ENCODE measurements around the gene MAN1A1. TPM values are rescaled to one million over a fixed set of nuclear protein-coding genes. Genes with fewer than 3 reads are reported as not detected.

Gene MAN1A1
- total RNA-seq, 1 experiment from 2014 or later: 6.8 TPM

DNA sequence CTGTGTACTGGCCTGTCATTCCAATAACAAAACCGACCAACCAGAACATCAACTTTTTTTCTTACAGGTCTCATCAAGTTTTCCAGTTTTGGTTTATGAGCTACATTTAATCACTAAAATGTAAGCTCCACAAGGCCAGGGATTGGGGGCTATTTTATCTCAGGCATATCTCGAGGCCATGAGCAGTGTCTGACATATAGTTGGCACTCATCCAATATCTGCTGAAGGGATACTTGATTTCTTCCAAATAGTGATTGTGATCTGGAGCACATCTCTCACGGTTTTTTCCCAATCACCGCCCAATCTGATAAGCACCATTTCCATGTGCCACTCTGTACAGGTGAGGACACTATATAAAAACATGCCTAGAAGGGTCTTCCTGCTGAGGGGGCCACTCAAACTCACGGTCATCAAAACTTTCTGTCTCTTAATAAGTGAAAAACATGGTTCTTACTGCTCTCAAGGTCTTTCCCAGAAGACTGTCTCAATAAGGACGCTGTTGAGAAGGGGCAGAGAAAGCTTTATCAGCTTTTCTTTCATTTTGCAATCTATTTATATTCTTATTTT is 65.5 kb downstream of the MAN1A1 start (continued):
- TF ChIP-seq, protein P1, sequence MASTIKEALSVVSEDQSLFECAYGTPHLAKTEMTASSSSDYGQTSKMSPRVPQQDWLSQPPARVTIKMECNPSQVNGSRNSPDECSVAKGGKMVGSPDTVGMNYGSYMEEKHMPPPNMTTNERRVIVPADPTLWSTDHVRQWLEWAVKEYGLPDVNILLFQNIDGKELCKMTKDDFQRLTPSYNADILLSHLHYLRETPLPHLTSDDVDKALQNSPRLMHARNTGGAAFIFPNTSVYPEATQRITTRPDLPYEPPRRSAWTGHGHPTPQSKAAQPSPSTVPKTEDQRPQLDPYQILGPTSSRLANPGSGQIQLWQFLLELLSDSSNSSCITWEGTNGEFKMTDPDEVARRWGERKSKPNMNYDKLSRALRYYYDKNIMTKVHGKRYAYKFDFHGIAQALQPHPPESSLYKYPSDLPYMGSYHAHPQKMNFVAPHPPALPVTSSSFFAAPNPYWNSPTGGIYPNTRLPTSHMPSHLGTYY (CRISPR knock-in tag; IDR thresholded peaks at IDR 0.05): no peak
- TF ChIP-seq SP1 (CRISPR knock-in tag; conservative IDR thresholded peaks at IDR 0.05) (no peak), ELF4 (CRISPR knock-in tag; IDR thresholded peaks at IDR 0.05; ENCODE audit: low read depth) (no peak), FOXJ3 (CRISPR knock-in tag; IDR thresholded peaks at IDR 0.05; ENCODE audit: borderline replicate concordance) (no peak), ETV6 (CRISPR knock-in tag; IDR thresholded peaks at IDR 0.05) (no peak)
- TF ChIP-seq, protein P2, sequence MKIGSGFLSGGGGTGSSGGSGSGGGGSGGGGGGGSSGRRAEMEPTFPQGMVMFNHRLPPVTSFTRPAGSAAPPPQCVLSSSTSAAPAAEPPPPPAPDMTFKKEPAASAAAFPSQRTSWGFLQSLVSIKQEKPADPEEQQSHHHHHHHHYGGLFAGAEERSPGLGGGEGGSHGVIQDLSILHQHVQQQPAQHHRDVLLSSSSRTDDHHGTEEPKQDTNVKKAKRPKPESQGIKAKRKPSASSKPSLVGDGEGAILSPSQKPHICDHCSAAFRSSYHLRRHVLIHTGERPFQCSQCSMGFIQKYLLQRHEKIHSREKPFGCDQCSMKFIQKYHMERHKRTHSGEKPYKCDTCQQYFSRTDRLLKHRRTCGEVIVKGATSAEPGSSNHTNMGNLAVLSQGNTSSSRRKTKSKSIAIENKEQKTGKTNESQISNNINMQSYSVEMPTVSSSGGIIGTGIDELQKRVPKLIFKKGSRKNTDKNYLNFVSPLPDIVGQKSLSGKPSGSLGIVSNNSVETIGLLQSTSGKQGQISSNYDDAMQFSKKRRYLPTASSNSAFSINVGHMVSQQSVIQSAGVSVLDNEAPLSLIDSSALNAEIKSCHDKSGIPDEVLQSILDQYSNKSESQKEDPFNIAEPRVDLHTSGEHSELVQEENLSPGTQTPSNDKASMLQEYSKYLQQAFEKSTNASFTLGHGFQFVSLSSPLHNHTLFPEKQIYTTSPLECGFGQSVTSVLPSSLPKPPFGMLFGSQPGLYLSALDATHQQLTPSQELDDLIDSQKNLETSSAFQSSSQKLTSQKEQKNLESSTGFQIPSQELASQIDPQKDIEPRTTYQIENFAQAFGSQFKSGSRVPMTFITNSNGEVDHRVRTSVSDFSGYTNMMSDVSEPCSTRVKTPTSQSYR (CRISPR knock-in tag; IDR thresholded peaks at IDR 0.05): no peak
- TF ChIP-seq, protein P3, sequence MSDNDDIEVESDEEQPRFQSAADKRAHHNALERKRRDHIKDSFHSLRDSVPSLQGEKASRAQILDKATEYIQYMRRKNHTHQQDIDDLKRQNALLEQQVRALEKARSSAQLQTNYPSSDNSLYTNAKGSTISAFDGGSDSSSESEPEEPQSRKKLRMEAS (CRISPR knock-in tag; IDR thresholded peaks at IDR 0.05): no peak
- TF ChIP-seq, protein P4, sequence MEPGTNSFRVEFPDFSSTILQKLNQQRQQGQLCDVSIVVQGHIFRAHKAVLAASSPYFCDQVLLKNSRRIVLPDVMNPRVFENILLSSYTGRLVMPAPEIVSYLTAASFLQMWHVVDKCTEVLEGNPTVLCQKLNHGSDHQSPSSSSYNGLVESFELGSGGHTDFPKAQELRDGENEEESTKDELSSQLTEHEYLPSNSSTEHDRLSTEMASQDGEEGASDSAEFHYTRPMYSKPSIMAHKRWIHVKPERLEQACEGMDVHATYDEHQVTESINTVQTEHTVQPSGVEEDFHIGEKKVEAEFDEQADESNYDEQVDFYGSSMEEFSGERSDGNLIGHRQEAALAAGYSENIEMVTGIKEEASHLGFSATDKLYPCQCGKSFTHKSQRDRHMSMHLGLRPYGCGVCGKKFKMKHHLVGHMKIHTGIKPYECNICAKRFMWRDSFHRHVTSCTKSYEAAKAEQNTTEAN (CRISPR knock-in tag; IDR thresholded peaks at IDR 0.05): no peak
- TF ChIP-seq, protein P5, sequence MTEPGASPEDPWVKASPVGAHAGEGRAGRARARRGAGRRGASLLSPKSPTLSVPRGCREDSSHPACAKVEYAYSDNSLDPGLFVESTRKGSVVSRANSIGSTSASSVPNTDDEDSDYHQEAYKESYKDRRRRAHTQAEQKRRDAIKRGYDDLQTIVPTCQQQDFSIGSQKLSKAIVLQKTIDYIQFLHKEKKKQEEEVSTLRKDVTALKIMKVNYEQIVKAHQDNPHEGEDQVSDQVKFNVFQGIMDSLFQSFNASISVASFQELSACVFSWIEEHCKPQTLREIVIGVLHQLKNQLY (CRISPR knock-in tag; IDR thresholded peaks at IDR 0.05): no peak

DNA sequence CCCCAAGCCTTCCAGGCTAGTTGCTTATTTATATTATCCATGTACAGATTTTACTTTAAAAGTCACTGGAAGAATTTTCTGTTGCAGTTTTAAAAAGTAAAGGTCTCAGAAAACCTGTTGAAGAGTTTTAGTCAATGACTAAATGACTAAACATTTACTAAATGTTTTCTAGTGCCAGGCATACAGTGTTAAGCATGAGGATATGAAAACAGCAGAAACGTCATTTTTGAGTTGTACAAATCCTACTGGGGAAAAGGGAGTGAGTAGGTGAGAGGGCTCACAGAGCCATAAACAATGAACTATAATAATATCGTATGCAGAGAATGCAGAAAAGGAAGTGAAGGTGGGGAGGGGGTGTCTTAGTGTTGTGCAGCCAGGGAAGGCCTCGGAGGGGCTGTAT is 66.3 kb downstream of the MAN1A1 start:
- H3K9me3 Mint-ChIP-seq: 0 out of 2 replicates have a peak, but pooled peaks cover 9% of the 10 kb centered on the region
- H3K27me3 Mint-ChIP-seq (ENCODE audit: low read depth): no peaks in the 10 kb centered on the region
- no peaks in the 10 kb centered on the region for H3K36me3 Mint-ChIP-seq
- POLR2A ChIA-PET: no interaction called here
- CTCF ChIA-PET: no interaction called here
- TF ChIP-seq ZNF317 (CRISPR knock-in tag; IDR thresholded peaks at IDR 0.05; ENCODE audit: borderline replicate concordance, low read depth) (no peak), CREM (CRISPR knock-in tag; IDR thresholded peaks at IDR 0.05) (no peak), NR2C2 (CRISPR knock-in tag; IDR thresholded peaks at IDR 0.05) (no peak), KAT7 (CRISPR knock-in tag; IDR thresholded peaks at IDR 0.05; ENCODE audit: borderline replicate concordance) (no peak), RELA (CRISPR knock-in tag; IDR thresholded peaks at IDR 0.05; ENCODE audit: borderline replicate concordance) (no peak), NR1H2 (CRISPR knock-in tag; IDR thresholded peaks at IDR 0.05) (no peak), NFYB (CRISPR knock-in tag; conservative IDR thresholded peaks at IDR 0.05; ENCODE audit: low read depth) (no peak), NR3C1 (CRISPR knock-in tag; conservative IDR thresholded peaks at IDR 0.05; ENCODE audit: low read depth) (no peak), ZNF416 (CRISPR knock-in tag; IDR thresholded peaks at IDR 0.05) (no peak), TP53 (CRISPR knock-in tag; IDR thresholded peaks at IDR 0.05) (no peak), FOXK1 (CRISPR knock-in tag; IDR thresholded peaks at IDR 0.05) (no peak), MYBL2 (CRISPR knock-in tag; IDR thresholded peaks at IDR 0.05) (no peak), ZNF263 (CRISPR knock-in tag; IDR thresholded peaks at IDR 0.05; ENCODE audit: low read depth) (no peak)
- TF ChIP-seq, protein P6, sequence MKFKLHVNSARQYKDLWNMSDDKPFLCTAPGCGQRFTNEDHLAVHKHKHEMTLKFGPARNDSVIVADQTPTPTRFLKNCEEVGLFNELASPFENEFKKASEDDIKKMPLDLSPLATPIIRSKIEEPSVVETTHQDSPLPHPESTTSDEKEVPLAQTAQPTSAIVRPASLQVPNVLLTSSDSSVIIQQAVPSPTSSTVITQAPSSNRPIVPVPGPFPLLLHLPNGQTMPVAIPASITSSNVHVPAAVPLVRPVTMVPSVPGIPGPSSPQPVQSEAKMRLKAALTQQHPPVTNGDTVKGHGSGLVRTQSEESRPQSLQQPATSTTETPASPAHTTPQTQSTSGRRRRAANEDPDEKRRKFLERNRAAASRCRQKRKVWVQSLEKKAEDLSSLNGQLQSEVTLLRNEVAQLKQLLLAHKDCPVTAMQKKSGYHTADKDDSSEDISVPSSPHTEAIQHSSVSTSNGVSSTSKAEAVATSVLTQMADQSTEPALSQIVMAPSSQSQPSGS (CRISPR knock-in tag; IDR thresholded peaks at IDR 0.05; ENCODE audit: borderline replicate concordance, low read depth): no peak
- TF ChIP-seq, protein P7, sequence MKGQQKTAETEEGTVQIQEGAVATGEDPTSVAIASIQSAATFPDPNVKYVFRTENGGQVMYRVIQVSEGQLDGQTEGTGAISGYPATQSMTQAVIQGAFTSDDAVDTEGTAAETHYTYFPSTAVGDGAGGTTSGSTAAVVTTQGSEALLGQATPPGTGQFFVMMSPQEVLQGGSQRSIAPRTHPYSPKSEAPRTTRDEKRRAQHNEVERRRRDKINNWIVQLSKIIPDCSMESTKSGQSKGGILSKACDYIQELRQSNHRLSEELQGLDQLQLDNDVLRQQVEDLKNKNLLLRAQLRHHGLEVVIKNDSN (CRISPR knock-in tag; IDR thresholded peaks at IDR 0.05): no peak
- TF ChIP-seq, protein P8, sequence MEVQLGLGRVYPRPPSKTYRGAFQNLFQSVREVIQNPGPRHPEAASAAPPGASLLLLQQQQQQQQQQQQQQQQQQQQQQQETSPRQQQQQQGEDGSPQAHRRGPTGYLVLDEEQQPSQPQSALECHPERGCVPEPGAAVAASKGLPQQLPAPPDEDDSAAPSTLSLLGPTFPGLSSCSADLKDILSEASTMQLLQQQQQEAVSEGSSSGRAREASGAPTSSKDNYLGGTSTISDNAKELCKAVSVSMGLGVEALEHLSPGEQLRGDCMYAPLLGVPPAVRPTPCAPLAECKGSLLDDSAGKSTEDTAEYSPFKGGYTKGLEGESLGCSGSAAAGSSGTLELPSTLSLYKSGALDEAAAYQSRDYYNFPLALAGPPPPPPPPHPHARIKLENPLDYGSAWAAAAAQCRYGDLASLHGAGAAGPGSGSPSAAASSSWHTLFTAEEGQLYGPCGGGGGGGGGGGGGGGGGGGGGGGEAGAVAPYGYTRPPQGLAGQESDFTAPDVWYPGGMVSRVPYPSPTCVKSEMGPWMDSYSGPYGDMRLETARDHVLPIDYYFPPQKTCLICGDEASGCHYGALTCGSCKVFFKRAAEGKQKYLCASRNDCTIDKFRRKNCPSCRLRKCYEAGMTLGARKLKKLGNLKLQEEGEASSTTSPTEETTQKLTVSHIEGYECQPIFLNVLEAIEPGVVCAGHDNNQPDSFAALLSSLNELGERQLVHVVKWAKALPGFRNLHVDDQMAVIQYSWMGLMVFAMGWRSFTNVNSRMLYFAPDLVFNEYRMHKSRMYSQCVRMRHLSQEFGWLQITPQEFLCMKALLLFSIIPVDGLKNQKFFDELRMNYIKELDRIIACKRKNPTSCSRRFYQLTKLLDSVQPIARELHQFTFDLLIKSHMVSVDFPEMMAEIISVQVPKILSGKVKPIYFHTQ (CRISPR knock-in tag; IDR thresholded peaks at IDR 0.05): no peak
- ATAC-seq: no peak
- no peak overlapping the region for H3K27ac Mint-ChIP-seq
- DNase-seq (ENCODE audit: low spot score): no peak
- H3K4me3 Mint-ChIP-seq: no peak overlapping the region
- H3K4me1 Mint-ChIP-seq: no peaks in the 10 kb centered on the region
